Hepatocyte (in vitro differentiated cells): ENCODE measurements around the gene TMEM239.

Experiments
- EZH2 ChIP-seq: fragments of 200-600 bp; sonication (generic); IDR thresholded peaks from 2 replicates; pipeline ENCODE4 v1.6.1; 2016; ENCODE audit warnings: antibody characterized with exemption, mild to moderate bottlenecking, borderline replicate concordance
- TF ChIP-seq, protein P1 (sequence below): fragments of 200-600 bp; sonication (generic); IDR thresholded peaks from 2 replicates; pipeline ENCODE4 v1.5.1; 2016; ENCODE audit warnings: antibody characterized with exemption, mild to moderate bottlenecking; ENCODE audit not compliant: poor library complexity

GRCh38 chr20:2847802-2848201 lies 31.6 kb downstream of the TMEM239 start:
- TF ChIP-seq, protein P1, sequence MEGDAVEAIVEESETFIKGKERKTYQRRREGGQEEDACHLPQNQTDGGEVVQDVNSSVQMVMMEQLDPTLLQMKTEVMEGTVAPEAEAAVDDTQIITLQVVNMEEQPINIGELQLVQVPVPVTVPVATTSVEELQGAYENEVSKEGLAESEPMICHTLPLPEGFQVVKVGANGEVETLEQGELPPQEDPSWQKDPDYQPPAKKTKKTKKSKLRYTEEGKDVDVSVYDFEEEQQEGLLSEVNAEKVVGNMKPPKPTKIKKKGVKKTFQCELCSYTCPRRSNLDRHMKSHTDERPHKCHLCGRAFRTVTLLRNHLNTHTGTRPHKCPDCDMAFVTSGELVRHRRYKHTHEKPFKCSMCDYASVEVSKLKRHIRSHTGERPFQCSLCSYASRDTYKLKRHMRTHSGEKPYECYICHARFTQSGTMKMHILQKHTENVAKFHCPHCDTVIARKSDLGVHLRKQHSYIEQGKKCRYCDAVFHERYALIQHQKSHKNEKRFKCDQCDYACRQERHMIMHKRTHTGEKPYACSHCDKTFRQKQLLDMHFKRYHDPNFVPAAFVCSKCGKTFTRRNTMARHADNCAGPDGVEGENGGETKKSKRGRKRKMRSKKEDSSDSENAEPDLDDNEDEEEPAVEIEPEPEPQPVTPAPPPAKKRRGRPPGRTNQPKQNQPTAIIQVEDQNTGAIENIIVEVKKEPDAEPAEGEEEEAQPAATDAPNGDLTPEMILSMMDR, result no peak
- no peak for TF ChIP-seq EZH2
